ENCODE results near the gene HMCN1.

The HMCN1 gene

DNA sequence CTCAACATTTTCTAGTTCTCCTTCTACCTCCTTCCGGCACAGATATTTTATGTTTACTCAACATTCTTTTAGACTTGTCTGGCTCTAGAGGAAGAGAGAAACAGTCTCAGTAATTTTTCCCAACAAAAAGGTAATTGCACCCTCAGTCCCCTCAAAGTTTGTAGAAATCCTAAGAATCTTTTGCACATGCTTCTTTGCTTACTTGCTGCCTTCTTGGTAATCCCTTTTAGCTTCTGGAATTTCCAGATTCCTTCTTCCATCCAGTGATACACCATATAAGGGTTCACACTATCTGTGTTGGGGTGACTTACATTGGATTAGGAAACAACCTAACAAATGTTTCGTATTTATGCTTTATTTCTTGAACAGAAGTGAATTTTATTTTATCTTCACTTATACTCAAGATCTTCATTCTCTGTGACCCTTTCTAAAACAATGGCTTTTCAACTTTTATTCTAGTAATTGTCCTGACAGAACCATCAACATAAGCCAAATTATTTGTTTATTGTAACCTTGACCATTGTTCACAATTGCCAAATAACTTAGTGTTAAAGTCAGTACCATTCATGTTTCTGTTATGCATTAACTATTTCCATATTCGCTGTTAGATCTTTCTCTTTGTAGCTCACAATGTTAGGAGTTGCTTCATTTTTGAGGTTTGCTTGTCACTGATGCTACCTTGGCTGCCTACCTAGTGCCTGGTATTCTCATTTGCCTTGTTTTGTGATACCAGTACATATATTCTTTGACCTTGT, 238.1 kb downstream of the HMCN1 start:
- no peak for DNase-seq

DNA sequence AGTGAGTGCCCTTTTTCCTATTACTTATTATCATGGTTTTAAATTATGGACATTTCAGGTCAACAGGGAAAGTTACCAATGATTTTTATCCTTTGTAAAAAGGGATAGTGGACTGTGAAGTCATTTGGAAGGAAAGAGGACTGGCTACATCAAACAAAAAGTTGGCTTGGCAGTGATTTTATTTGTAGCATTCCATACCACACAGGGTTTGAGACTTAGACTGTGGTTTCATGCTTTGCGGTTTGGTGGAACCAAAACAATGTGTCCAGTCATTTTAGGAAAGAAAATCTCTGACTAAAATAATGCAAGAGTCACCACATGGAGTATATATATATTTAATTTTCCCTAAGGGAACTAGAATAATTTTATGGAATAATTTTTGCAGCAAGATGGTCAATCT, 239.5 kb downstream of the HMCN1 start:
- DNase-seq, result no peak

DNA sequence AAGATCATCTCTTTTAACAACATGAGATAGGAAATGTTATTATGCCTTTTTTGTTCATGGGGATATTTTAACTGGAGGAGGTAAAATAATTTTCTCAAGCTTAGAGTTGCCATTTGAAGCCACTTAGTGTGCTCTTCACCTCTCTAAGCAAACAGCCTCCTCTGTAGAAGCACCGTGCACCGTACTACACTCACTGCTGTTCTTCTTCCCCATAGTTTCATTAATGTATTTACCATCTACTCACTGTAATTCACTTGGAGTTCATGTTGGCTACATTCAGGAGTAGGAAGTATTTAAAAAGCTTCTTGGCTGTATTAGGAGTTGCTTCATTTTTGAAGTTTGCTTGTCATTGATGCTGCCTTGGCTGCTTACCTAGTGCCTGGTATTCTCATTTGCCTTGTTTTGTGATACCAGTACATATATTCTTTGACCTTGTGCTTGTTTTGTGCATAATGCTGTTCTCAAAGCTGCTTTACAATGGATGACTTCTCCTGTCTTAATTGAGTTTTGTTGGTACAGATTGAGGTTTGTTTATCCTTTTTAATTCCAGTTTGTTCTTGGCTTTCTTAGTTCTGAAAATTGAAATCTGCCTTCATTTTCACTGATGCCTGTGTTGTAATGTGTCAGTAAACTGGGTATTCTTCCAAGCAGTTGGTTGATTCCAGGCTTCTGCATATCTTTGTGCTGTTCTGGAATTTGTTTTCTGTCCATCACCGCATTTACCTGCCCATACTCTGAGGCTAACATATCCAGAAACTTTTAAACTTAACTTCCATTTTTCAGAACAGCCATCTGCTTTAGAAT, 240.4 kb downstream of the HMCN1 start:
- no peak for DNase-seq

DNA sequence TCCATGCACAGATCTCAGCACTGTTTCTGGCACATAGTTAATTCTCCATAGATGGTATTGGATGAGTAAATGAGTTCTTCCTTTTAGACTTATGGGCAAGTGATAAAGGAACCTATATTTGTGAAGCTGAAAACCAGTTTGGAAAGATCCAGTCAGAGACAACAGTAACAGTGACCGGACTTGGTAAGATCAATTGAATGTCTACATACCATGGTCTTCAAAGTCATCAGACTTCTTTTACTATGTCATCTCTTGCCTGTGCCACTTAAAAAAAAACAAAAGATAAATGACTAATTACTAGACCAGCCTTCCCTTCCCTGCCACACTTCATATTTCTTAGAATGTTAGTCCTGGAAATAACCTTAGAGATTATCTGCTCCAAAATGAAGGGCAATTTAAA, 246.7 kb downstream of the HMCN1 start:
- no peak for DNase-seq

DNA sequence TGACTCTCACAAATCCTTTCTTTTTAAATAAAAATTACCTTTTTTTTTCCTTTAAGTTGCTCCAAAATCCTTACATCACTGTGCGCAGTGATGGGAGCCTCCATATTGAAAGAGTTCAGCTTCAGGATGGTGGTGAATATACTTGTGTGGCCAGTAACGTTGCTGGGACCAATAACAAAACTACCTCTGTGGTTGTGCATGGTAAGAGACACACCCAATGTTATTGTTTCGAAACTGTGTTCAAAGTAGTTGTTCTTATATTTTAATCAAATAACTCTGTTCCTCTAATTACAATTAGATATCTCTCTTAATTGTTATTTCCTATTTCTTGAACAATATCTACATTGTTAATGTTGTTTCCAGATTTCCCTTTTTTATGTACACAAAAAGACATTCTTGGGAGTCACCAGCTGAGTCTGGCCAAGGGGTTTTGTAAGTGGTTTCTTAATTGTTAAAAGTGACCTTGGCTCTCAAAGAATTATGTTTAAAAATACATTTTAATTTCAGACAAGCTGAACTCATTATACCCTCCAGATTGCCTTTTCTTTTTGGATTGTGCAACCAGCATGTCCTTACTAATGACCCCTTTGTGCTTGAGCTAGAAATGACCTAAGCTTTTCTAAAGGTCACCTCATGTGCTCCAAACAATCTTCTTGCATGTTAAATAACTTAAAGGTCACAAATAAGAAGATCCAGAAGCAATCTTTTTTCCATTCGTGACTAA, 250.1 kb downstream of the HMCN1 start:
- no peak for DNase-seq

DNA sequence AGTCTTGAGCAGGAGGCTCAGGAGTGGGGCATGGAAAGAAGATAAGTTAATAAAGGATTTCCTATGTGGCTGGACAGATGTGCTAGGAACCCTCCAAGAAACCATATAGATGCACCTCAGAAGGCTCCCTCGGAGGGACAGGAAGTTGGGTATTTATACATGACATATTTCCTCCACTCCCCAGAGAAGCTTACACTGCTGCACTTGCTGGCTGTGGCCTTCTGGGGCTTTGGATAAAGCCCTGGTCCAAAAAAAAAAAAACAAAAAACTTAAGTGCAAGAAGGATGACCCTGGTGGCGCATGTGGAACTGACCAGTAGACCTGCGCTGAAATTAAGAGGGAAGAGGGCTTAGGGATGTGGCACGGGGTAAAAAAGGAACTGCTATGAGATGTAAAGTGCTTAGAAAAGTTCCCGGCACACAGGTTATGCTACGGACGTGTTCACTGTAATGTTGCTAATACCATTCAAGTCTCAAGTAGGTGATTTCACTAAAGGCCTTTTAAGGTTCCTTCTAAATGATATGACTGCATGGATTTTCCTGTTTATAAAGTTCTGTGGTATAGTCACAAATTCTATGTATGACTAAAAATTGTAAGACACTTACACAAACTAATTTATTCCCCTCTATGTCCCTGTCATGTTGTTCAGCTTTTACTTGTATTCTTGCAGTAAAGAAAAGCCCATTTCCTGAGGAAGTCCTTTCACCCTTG, 253.6 kb downstream of the HMCN1 start:
- no peak for DNase-seq

DNA sequence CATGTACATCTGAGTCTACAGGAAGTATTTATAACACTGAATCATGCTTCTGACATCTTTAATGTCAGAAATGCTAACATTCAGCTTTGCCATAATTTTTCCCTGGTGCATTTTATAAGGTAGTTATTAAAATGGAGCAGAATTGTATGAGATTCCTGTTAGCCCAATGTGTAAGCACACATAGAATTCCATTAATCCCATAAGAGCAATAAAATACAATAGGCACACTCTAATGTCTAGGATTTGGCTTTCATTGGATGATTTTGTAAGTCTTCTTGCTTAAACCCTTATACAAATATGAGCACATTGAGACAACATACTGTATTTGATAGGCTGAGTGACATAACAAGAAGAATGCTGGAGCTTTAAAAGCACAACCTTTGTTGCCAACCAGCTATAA, 256.4 kb downstream of the HMCN1 start:
- no peak for DNase-seq

DNA sequence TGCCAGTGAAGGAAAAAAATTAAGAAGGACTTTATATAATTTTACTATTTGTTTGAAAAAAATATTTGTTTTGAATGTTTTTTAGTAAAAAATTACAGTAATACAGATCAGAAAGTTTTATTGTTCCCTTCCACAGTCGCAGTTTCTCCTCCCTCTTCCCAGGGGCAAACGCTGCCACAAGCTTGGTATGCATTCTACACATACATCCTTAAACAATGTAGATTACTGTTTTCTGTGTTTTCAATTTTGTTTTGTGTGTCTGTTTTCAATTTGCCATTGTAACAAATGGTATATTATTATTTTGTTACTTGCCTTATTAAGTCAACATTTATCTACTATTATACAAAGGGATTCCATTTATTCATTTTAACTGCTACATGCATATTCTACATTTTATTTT, 257.1 kb downstream of the HMCN1 start:
- no peak for DNase-seq

DNA sequence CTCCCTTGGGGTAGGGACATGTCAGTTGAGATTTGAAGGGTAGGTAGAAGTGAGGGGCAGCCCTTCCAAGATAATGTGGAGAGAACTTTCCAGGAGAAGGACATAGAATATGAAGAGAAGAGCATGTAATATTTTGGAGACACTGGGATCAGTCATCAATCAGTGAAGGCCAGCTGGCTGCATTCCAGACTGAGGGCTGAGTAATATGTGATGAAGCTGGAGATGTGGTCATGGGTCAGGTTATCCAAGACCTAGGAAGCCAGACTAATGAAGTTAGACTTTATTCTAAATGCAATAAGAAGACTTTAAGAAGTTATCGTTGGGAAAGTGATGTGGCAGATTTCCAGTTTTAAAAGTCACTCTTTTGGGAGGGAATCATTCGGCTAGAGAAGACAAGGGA, 262.0 kb downstream of the HMCN1 start:
- DNase-seq, result no peak

DNA sequence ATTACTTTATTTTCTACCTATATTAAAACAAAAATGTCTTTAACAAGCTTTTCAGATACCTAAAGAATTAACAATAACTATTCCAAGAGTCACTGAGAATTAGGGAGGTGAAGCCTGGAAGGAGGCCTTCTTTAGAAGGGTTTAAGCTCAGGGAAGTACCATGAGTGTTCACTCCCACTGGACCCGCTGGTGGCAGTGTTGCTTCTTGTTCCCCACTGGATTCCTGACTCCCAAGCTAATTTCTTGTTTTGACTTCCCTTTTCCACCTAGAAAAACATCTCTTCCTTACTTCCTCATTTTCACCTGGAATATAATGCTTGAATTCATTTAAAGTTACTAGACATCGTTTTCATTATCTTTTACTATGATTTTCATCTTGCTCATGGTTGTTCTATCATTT, 264.2 kb downstream of the HMCN1 start:
- DNase-seq, result no peak

DNA sequence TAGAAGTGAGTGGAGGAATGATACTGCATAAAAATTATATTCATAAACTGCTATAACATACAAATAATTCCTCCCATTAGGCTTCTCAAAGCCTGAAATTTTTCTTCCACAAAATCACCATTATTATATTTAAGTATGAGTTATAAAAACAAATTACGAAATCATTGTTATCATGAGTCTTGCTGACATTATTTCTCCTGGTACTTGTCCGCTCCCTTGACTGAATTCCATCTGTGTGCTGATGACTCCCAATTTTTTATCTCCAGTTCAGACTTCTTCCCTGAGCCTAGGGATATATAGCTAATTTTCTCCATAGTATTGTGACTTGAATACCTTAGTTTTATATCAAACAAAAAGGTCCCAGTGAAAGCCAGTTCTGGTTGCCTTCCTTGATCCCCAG, 268.2 kb downstream of the HMCN1 start:
- no peak for DNase-seq

DNA sequence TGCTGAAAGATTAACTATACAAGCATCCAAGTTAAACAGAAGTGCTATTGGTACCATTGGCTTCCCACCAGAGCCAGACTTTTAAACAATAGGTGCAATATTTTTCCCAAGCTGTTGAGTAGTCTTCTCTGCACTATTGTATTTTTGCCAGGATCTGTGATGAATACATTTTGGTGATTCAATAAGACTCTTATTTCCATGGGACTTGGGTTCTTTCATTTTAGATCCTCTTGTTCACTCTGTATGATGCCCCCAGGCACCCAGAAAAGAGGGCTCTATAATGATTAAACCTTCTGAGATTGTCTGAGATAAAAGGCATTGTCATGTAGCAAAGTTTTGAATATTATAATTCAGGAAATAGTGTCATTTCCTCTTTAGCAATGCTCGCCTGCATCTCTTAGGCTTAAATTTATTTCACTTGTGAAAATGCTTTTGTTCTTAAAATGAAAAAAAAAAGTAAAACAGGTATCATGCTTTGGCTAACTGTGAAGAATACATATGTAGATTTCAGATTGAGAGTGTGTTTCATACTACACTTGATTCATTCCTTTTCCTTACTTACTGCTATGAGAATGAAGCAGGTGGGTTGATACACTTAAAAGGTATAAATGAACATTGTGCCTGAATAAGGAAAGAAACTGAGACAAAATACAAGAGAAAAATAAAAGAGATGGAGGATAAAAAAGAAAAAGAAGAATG, 275.0 kb downstream of the HMCN1 start:
- DNase-seq, result no peak

DNA sequence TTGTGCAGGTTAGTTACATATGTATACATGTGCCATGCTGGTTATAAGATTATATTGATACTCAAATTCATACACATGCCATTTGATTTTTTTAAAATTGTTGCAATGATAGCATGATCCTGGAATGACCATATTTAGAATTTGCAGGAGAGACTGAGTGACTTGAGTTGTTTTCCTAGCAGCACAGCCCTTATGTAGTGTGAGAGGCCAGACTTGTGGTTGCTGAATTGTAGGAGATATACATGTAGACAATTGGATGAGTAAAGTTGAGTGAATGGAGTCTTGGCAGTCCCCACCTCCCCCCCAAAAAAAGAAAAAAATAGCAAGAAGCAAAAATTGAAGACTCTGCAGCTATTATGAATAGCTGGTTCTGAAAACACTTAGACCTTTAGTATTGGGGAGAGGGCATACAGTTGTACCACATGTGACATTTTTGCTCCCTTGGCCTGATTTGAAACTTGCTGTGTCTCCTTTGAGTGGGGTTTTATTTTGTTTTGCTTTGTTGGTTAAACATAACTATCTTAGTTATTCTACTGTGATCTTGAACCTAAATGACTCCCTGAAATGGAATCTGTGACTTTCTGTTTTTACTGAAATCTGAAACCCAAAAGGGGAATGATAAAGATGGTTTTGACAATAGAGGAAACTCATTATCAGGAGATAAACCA, 280.3 kb downstream of the HMCN1 start:
- DNase-seq, result no peak

DNA sequence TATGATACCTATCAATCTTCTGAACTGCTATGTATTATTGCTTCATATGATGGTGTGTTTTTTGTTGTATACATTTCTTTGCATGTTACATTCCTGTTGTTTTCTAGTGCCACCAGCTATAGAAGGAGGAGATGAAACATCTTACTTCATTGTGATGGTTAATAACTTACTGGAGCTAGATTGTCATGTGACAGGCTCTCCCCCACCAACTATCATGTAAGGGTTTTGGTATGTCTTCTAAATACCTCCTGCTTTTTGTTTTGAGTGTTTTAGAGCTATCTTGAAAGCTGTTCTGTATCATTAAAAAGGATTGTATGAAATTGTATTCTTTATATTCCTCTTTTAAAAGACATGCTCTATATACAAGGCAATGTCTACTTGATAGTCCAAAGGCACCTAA, 282.7 kb downstream of the HMCN1 start:
- no peak for DNase-seq

DNA sequence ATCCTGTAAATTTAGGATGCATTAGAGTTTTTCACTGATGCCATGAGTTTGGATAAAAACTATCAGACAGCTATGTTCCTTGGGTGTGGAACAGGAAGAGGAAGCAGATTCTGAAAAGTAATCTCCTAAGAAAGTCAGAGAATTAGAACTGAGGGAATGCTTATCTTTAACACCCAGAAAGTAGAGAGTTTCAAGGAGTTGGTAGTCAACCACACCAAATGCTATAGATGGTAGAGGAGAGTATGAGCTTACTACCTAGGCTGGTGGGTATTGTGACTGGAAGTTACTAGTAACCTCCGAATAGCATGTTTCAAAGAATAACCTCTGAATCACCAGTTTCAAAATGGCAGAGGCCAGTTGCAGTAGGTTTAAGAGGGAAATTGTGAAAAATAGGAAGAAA, 288.0 kb downstream of the HMCN1 start:
- DNase-seq, result no peak

DNA sequence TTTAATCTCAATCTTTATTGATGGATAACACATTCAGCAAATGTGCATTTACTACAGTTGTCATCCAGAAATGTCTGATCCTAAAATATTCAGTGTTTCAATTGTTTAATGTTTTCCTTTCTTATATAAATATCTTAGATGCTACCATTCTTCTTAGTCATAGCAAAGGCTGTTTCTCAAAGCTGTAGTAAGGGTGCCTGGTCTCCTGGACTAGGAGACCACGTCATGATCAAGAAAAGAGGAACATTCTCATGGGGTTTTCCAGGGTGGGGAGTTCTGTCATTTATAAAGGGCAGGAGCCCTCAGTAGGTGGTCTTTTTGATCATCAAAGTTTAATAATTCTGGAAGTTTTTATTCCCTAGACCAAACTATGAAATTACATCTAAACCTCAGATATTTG, 292.8 kb downstream of the HMCN1 start:
- no peak for DNase-seq

DNA sequence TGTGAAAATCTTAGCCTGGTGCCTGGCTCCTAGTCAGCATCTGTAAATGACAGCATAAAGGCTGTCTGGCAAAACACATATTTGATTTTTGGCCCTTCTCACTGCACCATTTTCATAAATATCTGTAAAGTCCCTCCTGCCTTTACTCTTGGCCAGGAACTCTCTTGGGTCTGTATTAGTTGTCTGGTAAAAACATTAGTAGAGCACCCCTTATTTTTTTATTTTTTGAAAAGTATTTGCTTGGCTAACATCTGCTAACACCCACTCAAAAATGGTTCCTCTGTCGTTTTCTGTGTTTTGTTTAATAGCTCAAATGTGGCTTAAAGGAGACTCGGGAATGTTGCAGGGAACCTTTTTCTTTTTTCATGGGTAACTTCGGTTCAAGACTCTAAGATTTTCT, 293.4 kb downstream of the HMCN1 start:
- DNase-seq, result no peak

DNA sequence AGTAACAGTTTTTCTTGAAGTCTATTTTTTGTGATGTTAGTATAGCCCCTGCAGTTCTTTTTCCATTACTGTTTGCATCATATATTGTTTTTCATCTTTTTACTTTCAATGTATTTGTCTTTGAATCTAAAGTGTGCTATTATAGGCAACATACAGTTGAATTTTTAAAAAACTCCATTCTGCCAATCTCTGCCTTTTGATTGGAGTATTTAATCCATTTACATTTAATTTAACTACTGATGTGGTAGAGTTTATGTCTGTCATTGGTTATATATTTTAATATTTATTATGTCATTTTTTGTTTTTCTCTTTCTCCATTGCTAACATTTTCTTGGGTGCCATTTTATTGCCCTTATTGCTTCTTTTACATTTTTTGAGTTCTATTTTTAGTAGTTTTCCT, 296.3 kb downstream of the HMCN1 start:
- no peak for DNase-seq

DNA sequence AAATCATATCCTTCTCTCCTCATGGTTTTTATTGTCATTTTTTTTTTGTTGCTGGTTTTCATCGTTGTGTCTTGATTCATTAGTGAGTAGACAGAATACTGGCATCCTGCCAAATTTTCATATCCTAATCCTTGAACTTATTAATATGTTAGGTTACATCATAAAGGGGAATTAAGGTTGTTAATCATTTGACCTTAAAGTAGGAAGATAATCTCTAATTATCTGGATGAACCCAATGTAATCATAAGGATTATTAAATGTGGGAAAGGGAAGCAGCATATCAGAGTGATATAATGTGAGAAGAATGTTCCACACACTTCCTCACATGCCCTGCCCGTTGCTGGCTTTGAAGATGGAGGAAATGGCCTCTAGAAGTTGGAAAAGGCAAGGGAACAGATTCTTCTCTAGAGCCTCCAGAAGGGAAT, 299.7 kb downstream of the HMCN1 start:
- no peak for DNase-seq

DNA sequence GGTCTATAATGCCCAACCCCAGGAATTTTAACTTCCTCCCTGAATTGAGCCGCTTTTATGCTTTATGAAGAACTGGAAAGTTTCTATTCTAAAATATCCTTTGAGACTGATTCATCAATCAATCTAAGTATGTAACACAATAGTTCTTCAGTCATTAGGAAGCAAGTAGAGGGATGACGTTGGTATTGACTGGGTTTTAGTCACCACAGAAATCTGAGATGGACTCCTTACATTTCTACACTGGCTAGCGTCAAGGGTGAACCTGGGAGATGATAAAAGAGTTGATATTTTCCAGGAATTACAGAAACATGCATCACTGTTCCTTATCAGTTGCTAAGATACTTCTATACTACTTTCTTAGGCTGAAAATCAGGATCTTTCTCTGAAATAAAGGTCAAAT, 308.0 kb downstream of the HMCN1 start:
- DNase-seq, result no peak

DNA sequence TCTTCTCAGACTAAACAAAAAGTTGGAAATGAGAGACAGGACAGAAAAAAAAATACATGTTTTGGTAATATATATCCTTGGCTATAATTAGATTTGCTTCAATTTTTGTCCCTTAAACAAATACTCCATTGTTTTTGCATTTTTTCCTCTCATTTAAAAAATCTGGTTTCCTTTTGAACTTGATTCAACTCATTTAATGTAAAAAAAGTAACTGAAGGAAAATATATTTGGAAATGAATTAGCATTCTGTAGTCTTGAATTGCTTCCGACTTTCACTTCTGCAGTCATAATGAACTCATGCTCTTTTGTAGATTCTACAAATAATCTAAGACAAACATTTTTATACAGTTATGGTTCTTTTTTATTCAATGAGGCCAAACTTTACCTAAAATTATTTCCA, 309.1 kb downstream of the HMCN1 start:
- DNase-seq, result no peak

DNA sequence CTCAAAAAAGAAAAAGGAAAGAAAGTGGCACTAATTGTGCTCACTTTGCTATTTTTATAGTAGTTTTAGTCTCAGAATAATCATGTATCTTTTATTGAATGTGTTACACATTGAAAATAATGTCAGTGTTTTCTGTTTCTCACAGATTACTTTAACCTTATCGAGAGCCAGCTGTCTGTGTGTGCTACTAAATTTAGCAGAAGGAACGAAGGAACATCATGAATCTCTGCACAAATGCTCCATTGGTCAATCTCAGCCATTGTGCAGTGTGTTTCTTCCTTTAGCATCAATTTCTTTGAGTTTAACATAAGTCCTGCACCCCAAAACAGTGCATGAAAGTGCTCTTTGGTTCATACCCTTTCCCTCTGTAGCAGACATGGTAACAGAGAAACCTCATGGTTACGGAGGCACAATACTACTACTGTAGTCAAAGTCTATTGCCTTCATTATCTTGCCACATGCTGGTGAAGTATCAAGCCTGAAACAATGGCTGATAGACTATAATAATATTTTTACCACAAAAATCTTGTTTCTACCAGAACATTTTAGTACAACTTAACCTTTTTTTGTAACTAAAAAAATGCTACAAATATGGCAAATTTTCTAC, 310.0 kb downstream of the HMCN1 start:
- DNase-seq, result no peak
